Mammary epithelial cell (primary cell): ENCODE data around the gene FXYD6.

ENCODE experiments used
- EZH2 ChIP-seq: IDR thresholded peaks from 2 replicates; pipeline ENCODE4 v1.6.1; 2012; ENCODE audit warnings: low read length, inconsistent platforms, borderline replicate concordance
- TF ChIP-seq, protein P1 (sequence below), 2 donors: IDR thresholded peaks in 1 of 2; conservative IDR thresholded peaks in 1 of 2; 2 replicates each; pipeline ENCODE4 v1.5.1; 2011 to 2012; ENCODE audit warnings: inconsistent platforms in 2 of 2, low read length in 2 of 2, mild to moderate bottlenecking in 2 of 2, control low read depth in 1 of 2, low read depth in 1 of 2; ENCODE audit not compliant: insufficient read depth in 1 of 2; ENCODE audit errors: extremely low read depth in 1 of 2

DNA sequence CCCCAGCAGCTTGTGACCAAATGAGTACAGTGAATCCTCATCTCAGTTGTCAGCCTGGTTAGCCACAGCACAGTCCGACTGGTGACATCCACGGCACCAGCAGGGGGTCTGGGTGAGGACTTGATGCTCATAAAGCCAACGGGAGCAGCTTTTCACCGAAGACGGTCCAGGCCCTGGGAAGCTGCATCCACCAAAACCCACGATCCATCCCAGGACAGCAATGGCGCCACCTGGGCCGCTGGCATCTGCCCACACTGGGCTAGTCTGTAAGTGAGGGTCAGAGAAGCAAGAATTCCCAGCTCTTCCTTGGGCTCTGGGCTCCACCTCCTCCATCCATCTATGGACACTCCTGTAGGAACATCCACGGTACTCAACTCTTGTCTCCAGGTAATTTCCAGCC, 25.1 kb upstream of the FXYD6 start:
- TF ChIP-seq, protein P1, sequence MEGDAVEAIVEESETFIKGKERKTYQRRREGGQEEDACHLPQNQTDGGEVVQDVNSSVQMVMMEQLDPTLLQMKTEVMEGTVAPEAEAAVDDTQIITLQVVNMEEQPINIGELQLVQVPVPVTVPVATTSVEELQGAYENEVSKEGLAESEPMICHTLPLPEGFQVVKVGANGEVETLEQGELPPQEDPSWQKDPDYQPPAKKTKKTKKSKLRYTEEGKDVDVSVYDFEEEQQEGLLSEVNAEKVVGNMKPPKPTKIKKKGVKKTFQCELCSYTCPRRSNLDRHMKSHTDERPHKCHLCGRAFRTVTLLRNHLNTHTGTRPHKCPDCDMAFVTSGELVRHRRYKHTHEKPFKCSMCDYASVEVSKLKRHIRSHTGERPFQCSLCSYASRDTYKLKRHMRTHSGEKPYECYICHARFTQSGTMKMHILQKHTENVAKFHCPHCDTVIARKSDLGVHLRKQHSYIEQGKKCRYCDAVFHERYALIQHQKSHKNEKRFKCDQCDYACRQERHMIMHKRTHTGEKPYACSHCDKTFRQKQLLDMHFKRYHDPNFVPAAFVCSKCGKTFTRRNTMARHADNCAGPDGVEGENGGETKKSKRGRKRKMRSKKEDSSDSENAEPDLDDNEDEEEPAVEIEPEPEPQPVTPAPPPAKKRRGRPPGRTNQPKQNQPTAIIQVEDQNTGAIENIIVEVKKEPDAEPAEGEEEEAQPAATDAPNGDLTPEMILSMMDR (conservative IDR thresholded peaks at IDR 0.05 in 1 of 2, IDR thresholded peaks at IDR 0.05 in 1 of 2; ENCODE audit: extremely low read depth in 1 of 2, insufficient read depth in 1 of 2, low read depth in 1 of 2, low read length in 2 of 2) = no peak
- TF ChIP-seq EZH2 = no peak
